Esophagus squamous epithelium (tissue), 4 donors: ENCODE data around the gene ROMO1.

Experiments used
- CTCF ChIP-seq, 6 experiments: fragments of 450-650 bp in 4 of 6; fragments of 200-600 bp in 2 of 6; sonication (generic) in 2 of 6; IDR thresholded peaks; one replicate each; pipeline ENCODE4 v1.5.1; 2016 to 2019; ENCODE audit warnings: antibody characterized with exemption in 6 of 6, mild to moderate bottlenecking in 4 of 6, moderate library complexity in 4 of 6
- POLR2A ChIP-seq, 4 donors: fragments of 450-650 bp; IDR thresholded peaks; one replicate each; pipeline ENCODE4 v1.6.1; 2017; ENCODE audit warnings: antibody characterized with exemption in 4 of 4, mild to moderate bottlenecking in 4 of 4, moderate library complexity in 3 of 4

GRCh38 chr20:35724321-35725230 lies 25.4 kb downstream of the ROMO1 start:
- TF ChIP-seq CTCF (IDR thresholded peaks at IDR 0.05): no peak
- TF ChIP-seq POLR2A (IDR thresholded peaks at IDR 0.05): no peak
